SK-N-SH treated with all-trans-retinoic acid at 6 μM for 48 hours (cell line): ENCODE results near the gene ZMYND19.

Experiments
- BACH2 ChIP-seq: fragments of 250-450 bp; sonication (Bioruptor Pico); IDR thresholded peaks from 2 replicates; pipeline ENCODE4 v1.9.0; 2021; ENCODE audit warnings: mild to moderate bottlenecking, borderline replicate concordance
- CREB5 ChIP-seq: fragments of 250-450 bp; sonication (Bioruptor Pico); IDR thresholded peaks from 2 replicates; pipeline ENCODE4 v1.5.1; 2020; ENCODE audit warnings: low read depth, mild to moderate bottlenecking, moderate library complexity
- CSDC2 ChIP-seq: fragments of 250-450 bp; sonication (Bioruptor Pico); IDR thresholded peaks from 2 replicates; pipeline ENCODE4 v1.5.0; 2020; ENCODE audit warnings: mild to moderate bottlenecking, moderate library complexity
- RARB ChIP-seq: fragments of 250-450 bp; sonication (Bioruptor Pico); IDR thresholded peaks from 2 replicates; pipeline ENCODE4 v1.8.0; 2021; ENCODE audit warnings: mild to moderate bottlenecking, moderate library complexity
- SNAI2 ChIP-seq: fragments of 250-450 bp; sonication (Bioruptor Pico); IDR thresholded peaks from 2 replicates; pipeline ENCODE4 v1.5.0; 2020; ENCODE audit warnings: mild to moderate bottlenecking, moderate library complexity
- TCF4 ChIP-seq: fragments of 250-450 bp; sonication (Bioruptor Pico); IDR thresholded peaks from 2 replicates; pipeline ENCODE4 v1.8.0; 2021; ENCODE audit warnings: mild to moderate bottlenecking, moderate library complexity, borderline replicate concordance
- ZFP30 ChIP-seq: fragments of 450-650 bp; formaldehyde crosslinking; IDR thresholded peaks from 2 replicates; pipeline ENCODE4 v1.5.0; 2022; ENCODE audit warnings: mild to moderate bottlenecking, moderate library complexity
- TF ChIP-seq, protein P1 (sequence below): fragments of 250-450 bp; sonication (Bioruptor Pico); IDR thresholded peaks from 2 replicates; pipeline ENCODE4 v1.5.0; 2020; ENCODE audit warnings: mild to moderate bottlenecking, moderate library complexity
- TF ChIP-seq, protein P2 (sequence below): fragments of 250-450 bp; sonication (Bioruptor Pico); IDR thresholded peaks from 2 replicates; pipeline ENCODE4 v1.8.0; 2020; ENCODE audit warnings: mild to moderate bottlenecking, moderate library complexity, borderline replicate concordance
- TF ChIP-seq, protein P3 (sequence below): fragments of 250-450 bp; sonication (Bioruptor Pico); IDR thresholded peaks from 2 replicates; pipeline ENCODE4 v1.5.1; 2021; ENCODE audit warnings: mild to moderate bottlenecking, moderate library complexity

DNA sequence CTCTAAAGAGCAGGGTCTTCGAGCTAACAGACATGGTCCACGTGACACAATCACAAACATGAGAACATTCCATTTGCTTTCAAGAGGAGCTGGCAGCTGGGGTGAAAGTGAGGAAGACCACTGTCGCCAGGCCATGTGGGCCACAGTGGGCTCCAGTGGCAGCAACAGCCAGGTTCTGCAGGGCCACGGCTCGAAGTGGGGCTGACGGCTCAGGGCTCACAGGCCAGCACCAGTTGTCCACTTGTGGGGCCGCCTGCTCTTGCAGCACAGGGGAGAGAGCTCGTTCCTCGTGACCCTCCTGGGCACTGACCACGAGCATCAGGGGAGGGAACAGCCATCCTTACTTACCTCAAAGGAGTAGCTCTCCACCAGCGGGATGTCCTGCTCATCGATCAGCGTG is 2.0 kb downstream of the ZMYND19 start:
- TF ChIP-seq, protein P1, sequence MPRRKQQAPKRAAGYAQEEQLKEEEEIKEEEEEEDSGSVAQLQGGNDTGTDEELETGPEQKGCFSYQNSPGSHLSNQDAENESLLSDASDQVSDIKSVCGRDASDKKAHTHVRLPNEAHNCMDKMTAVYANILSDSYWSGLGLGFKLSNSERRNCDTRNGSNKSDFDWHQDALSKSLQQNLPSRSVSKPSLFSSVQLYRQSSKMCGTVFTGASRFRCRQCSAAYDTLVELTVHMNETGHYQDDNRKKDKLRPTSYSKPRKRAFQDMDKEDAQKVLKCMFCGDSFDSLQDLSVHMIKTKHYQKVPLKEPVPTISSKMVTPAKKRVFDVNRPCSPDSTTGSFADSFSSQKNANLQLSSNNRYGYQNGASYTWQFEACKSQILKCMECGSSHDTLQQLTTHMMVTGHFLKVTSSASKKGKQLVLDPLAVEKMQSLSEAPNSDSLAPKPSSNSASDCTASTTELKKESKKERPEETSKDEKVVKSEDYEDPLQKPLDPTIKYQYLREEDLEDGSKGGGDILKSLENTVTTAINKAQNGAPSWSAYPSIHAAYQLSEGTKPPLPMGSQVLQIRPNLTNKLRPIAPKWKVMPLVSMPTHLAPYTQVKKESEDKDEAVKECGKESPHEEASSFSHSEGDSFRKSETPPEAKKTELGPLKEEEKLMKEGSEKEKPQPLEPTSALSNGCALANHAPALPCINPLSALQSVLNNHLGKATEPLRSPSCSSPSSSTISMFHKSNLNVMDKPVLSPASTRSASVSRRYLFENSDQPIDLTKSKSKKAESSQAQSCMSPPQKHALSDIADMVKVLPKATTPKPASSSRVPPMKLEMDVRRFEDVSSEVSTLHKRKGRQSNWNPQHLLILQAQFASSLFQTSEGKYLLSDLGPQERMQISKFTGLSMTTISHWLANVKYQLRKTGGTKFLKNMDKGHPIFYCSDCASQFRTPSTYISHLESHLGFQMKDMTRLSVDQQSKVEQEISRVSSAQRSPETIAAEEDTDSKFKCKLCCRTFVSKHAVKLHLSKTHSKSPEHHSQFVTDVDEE (CRISPR knock-in tag), result no peak
- no peak for TF ChIP-seq CREB5 (CRISPR knock-in tag)
- TF ChIP-seq TCF4 (CRISPR knock-in tag), result no peak
- TF ChIP-seq, protein P2, sequence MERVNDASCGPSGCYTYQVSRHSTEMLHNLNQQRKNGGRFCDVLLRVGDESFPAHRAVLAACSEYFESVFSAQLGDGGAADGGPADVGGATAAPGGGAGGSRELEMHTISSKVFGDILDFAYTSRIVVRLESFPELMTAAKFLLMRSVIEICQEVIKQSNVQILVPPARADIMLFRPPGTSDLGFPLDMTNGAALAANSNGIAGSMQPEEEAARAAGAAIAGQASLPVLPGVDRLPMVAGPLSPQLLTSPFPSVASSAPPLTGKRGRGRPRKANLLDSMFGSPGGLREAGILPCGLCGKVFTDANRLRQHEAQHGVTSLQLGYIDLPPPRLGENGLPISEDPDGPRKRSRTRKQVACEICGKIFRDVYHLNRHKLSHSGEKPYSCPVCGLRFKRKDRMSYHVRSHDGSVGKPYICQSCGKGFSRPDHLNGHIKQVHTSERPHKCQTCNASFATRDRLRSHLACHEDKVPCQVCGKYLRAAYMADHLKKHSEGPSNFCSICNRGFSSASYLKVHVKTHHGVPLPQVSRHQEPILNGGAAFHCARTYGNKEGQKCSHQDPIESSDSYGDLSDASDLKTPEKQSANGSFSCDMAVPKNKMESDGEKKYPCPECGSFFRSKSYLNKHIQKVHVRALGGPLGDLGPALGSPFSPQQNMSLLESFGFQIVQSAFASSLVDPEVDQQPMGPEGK (CRISPR knock-in tag), result no peak
- no peak for TF ChIP-seq CSDC2 (CRISPR knock-in tag)
- TF ChIP-seq, protein P3, sequence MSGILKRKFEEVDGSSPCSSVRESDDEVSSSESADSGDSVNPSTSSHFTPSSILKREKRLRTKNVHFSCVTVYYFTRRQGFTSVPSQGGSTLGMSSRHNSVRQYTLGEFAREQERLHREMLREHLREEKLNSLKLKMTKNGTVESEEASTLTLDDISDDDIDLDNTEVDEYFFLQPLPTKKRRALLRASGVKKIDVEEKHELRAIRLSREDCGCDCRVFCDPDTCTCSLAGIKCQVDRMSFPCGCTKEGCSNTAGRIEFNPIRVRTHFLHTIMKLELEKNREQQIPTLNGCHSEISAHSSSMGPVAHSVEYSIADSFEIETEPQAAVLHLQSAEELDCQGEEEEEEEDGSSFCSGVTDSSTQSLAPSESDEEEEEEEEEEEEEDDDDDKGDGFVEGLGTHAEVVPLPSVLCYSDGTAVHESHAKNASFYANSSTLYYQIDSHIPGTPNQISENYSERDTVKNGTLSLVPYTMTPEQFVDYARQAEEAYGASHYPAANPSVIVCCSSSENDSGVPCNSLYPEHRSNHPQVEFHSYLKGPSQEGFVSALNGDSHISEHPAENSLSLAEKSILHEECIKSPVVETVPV, result no peak
- no peak for TF ChIP-seq RARB (CRISPR knock-in tag)
- TF ChIP-seq ZFP30 (CRISPR knock-in tag), result no peak
- TF ChIP-seq SNAI2, result no peak
- TF ChIP-seq BACH2, result no peak
